Hematopoietic multipotent progenitor cell treated with erythropoietin and hydrocortisone succinate and interleukin-3 and kit ligand, for 4 days (in vitro differentiated cells): Measurements from ENCODE around the gene NEK2.
A peak's percentile ranks its signal among the peaks of the same experiment; 100 is the strongest.
"Not testable (repeated sequence)": the region's sequence is repeated elsewhere in the genome, so short reads cannot be mapped to it uniquely, and the experiment has no call there.

Experiments used
- DNase-seq: peaks from one replicate; pipeline ENCODE4 v3.0.0-alpha.2; 2015

The NEK2 gene

DNA sequence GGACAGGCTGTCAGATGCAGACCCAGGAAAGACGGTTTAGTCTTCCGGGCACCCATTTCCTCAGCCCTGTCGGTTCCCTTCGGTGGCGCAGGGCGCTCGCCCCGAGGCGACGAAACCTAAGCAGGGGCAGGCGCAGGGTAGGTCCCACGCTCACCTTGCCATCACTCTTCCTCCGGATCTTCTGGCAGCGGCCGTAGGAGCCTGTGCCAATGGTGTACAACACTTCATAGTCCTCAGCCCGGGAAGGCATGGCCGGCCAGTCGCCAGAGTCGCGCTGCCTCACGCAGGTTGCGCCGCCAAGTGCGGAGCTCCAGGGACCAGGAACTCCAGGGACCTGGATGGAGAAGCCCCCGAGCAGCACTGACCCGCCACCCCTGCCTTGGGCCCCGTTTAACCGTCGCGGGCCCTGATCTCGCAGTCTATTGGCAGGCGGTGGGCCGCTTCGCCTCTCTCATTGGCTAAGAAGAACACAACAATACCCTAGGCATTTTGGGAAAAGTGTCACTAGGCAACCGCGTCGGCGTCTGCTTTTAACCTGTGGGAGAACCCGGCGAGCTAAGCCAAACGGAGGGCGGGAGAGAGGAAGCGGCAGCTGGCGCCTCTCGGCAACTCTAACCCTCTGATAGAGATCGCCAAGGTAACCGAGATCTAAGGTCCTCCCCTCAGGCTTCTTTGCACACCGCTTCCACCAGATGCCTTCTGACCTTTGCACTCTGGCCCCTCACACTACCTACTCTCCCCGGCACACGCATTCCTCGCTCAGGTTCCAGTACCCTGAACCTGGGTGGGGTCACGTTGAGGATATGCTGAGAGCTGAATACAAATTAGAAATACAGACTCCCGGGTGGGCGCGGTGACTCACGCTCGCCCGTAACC lies at the start of gene NEK2:
TSS of gene NEK2 (minus strand) at position 392 of the 876 bp plus-strand sequence. CDS start at position 250, 142 bp downstream.
- DNase-seq = peak; percentile 97

DNA sequence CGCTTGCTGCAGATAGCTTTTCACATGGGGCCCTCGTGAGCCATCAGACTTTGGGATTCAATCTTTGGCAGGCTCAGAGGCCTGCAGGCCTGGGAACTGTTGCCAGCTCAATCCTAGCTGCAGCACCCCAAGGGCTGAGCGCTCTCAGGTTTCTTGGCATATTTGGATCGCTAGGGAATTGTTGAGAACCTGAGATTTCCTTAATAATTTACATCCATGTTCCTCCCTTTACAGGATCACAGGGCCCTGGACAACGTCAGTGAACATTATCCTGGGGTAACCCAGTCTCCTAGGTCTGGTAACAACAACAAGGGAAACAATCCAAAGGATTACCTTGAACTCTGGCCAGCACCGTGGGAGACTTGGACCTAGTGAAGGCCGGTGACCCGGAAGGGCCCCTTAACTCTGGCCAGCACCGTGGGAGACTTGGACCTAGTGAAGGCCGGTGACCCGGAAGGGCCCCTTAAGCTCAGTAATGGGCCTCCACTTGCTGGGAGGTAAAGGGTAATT lies 49.3 kb upstream of the NEK2 start:
- DNase-seq = no peak

DNA sequence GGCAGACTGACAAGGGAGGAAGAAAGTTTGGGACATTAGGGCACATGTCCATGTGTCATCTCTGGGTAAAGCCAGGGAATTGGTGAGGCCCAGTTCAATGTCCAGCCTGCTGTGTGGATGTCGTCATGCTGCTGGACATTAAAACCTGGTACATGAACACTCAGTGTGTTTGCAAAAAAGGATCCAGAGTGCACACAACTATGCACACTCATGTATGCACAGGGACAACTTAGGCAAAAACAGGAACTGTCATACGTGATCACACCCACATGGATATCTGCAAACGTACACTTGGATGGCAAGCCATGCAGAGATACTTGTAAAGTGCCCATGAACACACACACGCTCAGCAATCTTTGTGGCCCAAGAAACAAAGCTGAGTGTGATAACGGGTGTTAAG lies 47.9 kb upstream of the NEK2 start:
- peak; percentile 25 for DNase-seq

DNA sequence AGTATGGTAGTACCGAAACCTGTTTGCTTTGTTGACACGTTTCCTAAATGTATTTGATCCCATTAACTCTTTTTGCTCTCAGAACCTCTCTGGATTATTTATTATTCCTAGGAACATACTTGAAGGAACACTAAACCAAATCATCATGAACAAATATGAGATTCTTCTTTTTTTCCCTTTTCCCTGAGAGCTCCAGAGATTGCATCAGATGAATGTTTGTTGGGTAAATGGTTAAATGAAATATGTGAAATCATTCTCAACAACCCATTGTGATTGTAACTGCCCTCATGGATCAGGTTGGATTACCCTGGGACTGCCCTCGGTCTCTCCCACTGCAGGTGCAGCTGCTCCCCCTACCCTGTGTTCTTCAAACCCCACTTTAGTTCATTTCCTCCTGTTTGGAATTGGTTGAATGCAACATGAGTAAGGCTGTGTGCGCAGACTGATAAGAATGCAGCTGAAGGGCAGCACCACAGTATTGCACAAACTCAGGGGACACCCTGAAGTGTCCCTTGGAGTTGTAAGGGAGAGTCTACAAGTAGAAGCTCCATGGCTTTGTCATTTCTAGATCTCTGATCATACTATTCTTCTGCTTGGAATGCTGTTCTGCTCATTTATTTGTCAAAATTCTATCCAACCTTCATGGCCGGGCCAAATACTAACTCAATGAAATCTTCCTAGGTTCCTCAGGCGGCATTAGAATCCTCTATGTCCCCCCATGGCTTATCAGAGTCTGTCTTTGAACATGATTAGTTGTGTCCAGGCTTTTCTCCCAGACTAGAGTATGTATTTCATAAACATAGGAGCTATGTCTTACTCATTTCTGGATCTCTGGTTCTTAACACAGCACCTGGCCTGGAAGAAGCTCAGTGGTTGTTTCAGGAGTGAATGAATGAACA lies 47.1 kb upstream of the NEK2 start:
- peak; percentile 54 for DNase-seq

DNA sequence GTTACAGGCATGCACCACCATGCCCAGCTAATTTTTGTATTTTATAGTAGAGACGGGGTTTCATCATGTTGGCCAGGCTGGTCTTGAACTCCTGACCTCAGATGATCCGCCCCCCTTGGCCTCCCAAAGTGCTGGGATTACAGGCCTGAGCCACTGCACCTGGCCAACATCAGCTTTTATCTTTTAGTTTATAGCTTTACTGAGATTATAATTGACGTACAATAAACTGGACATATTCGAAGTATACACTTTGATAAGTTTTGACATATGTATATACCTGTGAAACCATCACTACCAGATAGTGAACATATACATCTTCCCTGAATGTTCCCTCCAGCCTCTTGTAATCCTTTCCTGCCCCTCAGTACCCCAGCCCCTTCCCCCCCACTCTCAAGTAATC lies 41.1 kb upstream of the NEK2 start:
- DNase-seq = not testable (repeated sequence)

DNA sequence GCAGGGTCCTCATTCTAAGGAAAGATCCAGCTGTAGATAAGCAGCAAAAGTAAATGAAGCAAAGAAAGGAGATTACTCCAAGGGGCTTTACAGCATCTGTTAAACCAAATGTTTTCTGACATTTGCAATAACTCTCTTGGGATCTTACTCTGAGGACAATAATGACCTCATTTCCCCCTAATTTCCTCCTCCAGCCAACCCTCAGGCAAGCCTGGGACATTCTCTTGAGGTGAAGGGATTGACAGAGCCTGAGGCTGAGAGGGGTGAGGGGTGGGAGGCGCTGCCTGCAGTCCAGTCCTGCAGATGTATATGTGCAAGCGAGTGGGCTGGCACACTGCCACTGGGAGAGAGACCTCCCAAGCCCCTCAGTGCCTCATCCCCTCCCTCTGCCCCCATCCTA lies 40.5 kb upstream of the NEK2 start:
- DNase-seq = no peak

DNA sequence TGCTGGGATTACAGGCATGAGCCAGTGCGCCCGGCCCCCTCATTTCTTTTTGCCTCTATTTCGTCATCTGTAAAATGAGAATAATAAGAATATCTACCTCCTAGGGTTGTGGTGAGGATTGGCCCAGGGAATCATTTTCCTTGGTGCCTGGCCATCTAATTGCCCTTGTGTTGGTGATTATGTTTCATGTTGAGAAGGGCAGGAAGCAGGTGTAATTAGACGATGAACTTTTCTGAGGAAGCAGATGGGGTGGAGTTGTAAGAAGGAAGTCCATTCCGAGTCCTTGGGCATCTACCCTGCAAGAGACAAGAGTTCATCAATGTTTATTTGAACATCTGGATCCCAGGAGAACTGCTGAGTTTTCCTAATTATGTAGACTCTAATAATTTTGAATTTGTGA lies 38.7 kb upstream of the NEK2 start:
- no peak for DNase-seq

DNA sequence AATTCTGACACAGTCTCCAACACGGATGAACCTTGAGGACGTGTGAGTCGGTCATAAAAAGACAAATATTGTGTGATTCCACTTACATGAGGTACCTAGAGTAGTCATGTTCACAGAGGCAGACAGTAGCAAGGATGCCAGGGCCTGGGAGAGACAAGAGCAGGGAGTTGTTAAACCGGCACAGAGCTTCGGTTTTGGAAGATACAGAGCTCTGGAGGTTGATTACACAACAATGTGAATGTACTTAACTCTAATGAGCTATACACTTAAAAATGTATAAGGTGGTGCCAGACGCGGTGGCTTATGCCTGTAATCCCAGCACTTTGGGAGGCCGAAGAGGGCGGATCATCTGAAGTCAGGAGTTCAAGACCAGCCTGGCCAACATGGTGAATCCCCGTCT lies 37.8 kb upstream of the NEK2 start:
- no peak for DNase-seq

DNA sequence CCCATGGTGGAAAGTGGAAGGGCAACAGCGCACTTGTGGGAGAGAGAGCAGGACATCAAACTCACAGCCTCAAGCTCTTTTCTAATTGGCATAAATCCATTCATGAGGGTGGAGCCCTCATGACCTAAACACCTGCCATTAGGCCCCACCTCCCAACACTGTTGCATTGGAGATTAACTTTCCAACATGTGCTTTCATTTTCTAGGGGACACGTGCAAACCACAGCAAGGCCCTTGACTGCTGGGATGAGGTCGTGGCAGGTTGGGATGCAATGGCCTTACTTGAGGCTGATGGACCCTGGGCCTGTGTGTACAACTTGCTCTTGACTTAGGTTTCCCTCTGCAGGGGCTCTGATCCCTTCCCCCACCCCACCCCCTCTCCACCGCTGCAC lies 35.9 kb upstream of the NEK2 start:
- DNase-seq = peak; percentile 18

DNA sequence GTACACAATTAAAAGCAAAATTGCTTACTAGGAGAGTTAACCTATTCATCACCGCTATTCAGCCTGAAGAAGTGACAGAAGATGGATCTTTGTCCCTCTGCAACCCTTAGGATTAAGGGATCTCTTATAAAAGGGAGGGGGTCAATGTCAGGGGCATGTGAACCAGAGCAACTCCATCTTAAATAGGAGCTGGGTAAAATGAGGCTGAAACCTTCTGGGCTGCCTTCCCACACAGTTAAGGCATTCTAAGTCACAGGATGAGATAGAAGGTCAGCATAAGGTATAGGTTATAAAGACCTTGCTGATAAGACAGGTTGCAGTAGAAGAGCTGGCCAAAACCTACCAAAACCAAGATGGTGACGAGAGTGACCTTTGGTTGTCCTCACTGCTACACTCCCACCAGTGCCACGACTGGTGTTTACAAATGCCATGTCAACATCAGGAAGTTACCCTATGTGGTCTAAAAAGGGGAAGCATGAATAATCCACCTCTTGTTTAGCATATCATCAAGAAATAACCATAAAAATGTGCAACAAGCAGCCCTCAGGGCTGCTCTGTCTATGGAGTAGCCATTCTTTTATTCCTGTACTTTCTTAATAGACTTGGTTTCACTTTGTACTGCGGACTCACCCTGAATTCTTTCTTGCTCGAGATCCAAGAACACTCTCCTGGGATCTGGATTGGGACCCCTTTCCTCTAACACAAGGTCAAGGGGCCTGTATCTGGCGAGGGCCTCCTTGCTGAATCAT lies 35.3 kb upstream of the NEK2 start:
- peak; percentile 37 for DNase-seq

DNA sequence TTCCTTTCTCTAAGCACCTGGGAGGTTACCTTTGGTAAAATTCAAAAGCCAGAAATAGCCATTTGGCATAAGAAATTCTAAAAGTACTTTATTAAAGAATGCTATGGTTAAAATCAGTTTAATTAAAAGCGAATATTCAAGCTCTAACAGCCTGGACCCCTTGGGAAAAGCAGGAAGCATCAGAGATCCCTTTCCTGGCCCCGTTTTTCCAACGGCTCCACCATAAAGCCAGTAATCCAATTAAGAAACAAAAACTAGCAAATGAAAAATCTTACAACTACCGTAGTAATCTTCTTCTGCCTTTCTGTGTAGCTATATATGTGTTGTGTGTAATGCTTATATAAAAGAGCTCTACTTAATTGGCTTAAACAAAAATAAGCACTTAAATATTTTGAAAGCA lies 33.5 kb upstream of the NEK2 start:
- DNase-seq = no peak

DNA sequence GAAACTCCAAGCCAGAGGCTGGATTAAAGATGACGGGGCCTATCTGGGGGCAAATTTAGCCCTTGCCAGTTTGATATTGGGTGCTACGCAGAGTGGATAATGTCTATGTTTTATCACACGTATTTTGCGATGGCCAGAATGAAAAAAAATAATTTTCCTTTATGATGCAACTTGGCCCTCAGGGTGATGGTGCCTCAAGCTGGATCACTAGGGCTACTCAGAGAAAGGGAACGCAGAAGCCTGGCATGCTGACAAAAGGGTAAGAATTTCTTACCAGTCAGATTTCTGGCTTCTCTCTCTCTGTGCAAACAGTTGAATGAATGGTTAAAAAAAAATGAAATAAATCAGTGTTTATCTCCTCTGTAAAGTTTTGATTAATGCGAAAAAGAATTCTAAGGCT lies 32.6 kb upstream of the NEK2 start:
- no peak for DNase-seq

DNA sequence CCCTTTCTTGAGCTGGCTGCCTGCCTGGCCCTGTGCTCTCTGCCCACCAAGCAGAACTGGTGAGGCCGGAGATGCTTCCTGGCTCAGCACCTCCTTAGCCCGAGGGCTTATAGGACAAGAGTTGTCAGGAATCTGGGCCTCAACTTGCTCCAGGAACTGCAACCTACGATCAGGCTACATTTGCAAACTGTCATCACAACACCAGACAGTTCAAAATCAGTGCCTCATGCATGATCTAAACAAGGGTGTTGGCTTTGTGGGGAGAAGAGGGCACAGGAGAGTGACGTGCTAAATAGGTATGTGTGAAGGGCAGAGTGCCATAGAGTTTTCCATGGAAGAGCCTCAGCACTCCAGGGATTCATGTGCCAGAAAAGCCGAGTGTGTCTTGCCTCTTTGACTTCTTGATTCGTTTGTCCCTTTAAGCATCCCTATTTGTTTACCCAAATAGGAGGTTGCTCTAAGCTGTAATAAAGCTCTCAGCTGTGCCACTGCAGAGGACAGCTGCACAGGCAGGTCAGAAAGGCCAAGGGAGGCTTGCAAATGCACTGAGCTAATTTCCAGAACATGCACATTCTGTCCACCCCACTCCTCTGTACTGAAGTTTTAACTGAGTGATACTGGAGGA lies 30.2 kb upstream of the NEK2 start:
- DNase-seq = no peak

DNA sequence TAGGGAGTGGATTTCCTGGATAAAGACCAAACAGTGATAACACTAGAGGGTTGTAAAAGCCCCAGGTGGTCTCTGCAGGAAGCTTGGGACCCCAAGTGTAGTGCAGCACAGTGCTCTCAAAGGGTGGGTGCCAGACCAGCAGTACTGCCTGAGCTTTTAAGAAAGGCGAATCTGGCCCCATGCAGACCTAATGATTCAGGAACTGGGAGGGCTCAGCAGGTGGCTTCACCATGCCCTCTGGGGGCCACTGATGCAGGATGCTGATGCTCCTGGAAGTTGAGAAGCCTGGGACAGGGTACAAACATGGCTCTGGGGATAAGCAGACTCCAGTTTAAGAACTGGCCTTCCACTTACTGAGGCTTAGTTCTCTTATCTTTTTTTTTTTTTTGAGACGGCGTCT lies 29.1 kb upstream of the NEK2 start:
- DNase-seq = no peak

DNA sequence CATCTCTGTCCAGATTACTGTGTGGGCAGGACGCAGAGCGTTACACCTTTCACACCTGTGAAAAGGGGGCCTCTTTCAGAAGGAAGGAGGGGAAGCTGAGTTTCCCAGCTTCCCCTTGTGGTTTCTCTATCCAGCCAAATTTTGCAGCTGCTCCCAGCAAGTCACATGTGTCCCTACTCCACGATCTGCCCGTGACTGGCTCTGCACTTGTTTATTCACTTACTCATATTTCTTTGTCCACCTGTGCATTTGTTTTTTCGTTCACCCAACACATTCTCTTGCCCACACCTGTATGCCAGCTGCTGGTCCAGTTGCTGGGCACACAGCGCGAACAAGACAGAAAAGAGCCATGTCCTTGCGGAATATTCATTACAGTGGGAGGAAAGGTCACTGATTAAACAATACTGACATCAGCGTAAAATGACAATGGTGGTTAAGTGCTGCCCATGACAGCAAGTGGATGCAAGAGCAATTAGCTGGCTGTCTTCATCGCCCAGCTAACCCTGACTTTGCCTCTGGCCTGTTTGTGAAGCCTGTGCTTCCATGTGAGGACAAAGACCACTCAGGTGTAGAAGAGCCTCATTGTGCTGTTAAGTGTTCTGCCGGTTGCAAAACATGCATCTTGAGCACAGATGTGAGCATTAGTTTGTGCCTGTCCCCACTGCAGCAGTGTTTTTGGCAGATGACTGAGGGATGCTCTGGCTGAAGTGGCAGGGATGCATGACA lies 28.6 kb upstream of the NEK2 start:
- no peak for DNase-seq

DNA sequence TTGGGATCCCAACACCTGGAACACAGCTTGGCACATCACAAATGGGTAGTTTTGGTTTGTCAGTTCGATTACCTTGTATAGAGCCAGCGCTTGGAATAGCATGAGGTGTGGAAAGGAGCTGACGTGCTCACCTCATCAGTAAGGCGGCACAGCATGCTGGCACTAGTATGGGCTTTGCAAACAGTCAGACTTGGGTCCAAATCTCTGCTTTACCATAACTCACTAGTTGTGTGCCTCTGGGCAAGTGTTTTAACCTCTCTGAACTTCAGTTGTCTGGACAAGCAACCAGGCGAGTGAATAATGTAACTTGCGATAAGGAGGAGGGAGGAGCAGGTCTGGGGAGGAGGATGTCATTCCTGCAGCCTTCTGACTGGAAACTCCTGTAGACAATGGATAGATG lies 26.3 kb upstream of the NEK2 start:
- DNase-seq = no peak

DNA sequence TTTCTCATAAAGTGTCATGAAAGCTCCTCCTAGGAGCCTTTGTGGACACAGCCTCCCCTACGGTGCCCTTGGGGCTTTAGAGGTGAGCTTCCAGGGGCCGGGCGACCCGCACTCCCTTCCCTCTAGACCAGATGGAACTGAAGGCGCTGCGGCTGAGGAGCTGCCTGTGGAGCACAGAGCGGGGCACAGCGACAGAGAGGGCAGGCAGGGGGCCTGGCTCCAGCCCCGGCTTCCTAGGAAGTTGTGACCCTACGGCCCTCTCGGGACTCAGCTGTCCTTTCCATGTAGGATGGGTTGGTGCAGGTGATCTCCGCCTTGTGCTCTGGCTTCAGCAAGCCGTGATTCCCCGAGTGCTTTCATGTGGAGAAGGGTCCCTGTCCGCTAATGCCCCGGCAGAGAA lies 23.6 kb upstream of the NEK2 start:
- no peak for DNase-seq

DNA sequence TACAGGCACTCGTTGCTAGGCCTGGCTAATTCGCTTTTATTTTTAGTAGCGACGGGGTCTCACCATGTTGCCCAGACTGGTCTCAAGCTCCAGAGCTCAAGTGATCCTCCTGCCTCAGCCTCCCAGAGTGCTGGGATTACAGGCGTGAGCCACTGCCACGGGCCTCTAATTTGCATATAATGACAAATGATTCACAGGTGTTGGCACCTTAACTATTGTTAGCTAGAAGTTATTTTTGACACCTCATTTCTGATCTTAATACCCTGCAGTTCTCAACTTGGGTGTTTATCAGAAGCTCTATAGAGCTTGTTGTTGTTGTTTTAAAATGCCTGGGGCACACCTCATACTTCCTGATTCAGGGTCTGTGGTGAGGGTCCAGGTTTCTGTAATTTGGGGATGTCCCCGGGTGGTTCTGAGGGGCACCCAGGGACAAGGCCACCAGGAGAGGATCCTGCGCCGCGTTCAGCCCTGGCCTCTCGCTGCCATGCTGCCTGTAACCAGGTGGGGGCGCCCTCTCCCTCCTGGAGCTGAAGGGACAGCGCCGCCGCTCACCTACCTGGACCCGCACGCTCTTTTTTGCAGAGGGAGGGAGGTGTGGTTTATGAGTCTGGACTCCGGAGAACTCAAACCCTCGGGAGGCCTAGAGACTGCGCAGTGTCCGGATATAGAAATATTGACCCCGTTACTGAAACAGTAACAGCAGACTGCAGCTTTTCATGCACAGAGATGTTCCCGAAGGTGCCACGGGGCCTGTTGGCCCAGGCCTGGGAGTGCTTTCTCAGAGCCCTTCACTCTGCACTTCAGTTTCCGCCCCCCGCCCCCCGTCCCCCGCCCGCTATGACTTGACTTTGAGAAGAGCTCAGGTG lies 23.0 kb upstream of the NEK2 start:
- DNase-seq = peak; percentile 83

DNA sequence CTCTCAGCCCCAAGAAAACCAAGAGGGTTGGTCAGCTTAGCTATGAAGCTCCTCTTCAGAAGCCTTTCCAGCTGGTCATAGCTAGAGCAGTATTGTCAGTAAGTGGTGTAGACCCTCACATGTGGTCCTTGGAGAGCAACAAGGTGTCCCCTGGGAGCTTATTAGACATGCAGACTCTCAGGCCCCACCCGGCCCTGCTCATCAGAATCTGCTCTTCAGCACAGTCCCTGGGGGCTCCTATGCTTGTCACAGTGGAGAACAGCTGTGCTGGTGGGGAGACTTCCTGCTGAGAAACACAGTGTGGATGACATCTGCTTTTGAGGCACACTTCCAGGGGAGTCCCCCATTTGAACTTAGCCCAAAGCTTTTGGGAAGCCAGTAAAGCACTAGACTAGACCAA lies 21.9 kb upstream of the NEK2 start:
- no peak for DNase-seq

DNA sequence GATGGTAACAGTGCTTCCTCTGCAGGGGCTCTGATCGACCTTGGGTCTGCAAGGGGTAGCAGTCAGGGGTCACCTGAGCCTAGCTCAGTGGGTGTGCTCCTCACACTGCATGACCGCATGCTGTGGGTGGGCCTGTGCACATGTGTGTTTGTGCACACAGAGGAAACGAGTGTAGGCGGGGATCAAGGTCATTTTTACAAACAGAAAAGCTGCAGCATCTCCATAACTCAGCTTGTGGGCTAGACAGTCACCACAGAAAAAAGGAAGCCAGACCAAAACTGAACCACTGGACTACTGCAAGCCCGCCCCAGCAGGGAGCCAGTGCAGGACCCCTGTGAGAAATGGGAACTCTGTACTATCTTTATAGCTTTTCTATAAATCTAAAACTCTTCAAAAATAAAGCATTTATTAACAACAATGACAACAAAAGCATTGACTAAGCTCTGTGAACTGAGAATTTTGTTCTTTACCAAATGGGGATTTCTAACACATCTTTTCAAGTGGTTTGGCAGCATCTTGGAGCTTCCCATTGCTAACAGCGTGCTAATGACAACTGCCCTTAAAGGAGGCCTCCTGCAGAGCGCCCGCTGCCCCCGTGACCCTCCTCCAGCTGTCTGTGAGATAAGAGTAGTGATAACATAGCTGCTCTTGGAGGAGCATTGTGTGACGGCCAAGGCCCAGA lies 19.9 kb upstream of the NEK2 start:
- peak; percentile 66 for DNase-seq
